Naive B cell (primary cell): Measurements from ENCODE around the gene MAPK8. TPM values are rescaled to one million over a fixed set of nuclear protein-coding genes. Genes with fewer than 3 reads are reported as not detected.

Source experiments
- ATAC-seq, 2 donors: fragments of 150-1000 bp; cut with Tn5 transposase; 2 replicates each; pipeline ENCODE4 v1.10.0; 2021; ENCODE audit warnings: low read depth in 2 of 2, mild to moderate bottlenecking in 2 of 2, moderate library complexity in 2 of 2
- DNase-seq: peaks from one replicate; pipeline ENCODE4 v3.0.0; 2022
- H3K27ac Mint-ChIP-seq, 6 donors: one replicate each; pipeline ENCODE4 v1.8.0; 2020 to 2022; ENCODE audit warnings: mild to moderate bottlenecking in 6 of 6, mixed read lengths in 6 of 6, moderate library complexity in 5 of 6, inconsistent platforms in 2 of 6
- H3K27me3 Mint-ChIP-seq, 3 donors: one replicate each; pipeline ENCODE4 v1.8.0; 2021 to 2022; ENCODE audit warnings: mixed read lengths in 3 of 3, mild to moderate bottlenecking in 1 of 3
- H3K36me3 Mint-ChIP-seq, 2 donors: one replicate each; pipeline ENCODE4 v1.8.0; 2020 to 2022; ENCODE audit warnings: mixed read lengths in 2 of 2, inconsistent platforms in 1 of 2, mild to moderate bottlenecking in 1 of 2
- H3K4me1 Mint-ChIP-seq, 3 donors: one replicate each; pipeline ENCODE4 v1.8.0; 2020 to 2022; ENCODE audit warnings: mixed read lengths in 3 of 3, inconsistent platforms in 1 of 3, mild to moderate bottlenecking in 1 of 3, moderate library complexity in 1 of 3
- H3K4me3 Mint-ChIP-seq, 8 donors: one replicate each; pipeline ENCODE4 v1.8.0; 2020 to 2022; ENCODE audit warnings: mild to moderate bottlenecking in 8 of 8, mixed read lengths in 8 of 8, moderate library complexity in 8 of 8, inconsistent platforms in 2 of 8
- H3K9me3 Mint-ChIP-seq, 7 donors: one replicate each; pipeline ENCODE4 v1.8.0; 2020 to 2022; ENCODE audit warnings: mixed read lengths in 7 of 7, mild to moderate bottlenecking in 5 of 7, inconsistent platforms in 2 of 7, moderate library complexity in 1 of 7
- polyA plus RNA-seq, 6 donors: library from polyadenylated mRNA; unstranded; fragments of 300-500 nt; fragmentation: Illumina TruSeq; gene quantifications; one replicate each; pipeline ENCODE4 v1.2.3, GENCODE V29; 2021; ENCODE audit warnings: low read depth in 6 of 6

The MAPK8 gene
- polyA plus RNA-seq, 6 donors from 2014 or later, result 7.0 to 25.8 (median 22.1) TPM

DNA sequence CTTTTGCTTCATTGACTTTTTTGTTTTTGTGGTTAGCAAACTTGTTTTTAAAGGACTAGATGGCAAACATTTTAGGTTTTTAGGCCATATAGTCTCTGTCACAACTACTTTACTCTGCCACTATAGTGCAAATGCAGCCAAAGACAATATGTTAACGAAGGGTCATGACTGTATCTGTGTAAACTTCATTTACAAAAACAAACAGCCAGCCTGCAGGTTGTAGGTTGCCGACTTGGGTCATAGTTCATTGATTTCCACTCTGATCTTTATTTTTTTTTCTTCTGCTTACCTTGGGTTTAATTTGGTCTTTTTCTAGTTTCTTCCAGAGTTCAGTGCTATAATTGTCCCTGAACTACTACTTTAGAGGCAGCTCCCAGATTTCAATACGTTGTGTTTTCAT is 178.4 kb downstream of the MAPK8 start:
- DNase-seq (no peak), ATAC-seq (no peak)
- H3K27me3 Mint-ChIP-seq, result peaks cover 0 to 10% (median 7%) of the 10 kb centered on the region in 3 donors
- no peaks in the 10 kb centered on the region for H3K4me1 Mint-ChIP-seq
- H3K36me3 Mint-ChIP-seq, result no peaks in the 10 kb centered on the region
- peaks cover 0 to 6% (median 0%) of the 10 kb centered on the region in 7 donors for H3K9me3 Mint-ChIP-seq
- no peak overlapping the region for H3K4me3 Mint-ChIP-seq
- no peak overlapping the region for H3K27ac Mint-ChIP-seq

DNA sequence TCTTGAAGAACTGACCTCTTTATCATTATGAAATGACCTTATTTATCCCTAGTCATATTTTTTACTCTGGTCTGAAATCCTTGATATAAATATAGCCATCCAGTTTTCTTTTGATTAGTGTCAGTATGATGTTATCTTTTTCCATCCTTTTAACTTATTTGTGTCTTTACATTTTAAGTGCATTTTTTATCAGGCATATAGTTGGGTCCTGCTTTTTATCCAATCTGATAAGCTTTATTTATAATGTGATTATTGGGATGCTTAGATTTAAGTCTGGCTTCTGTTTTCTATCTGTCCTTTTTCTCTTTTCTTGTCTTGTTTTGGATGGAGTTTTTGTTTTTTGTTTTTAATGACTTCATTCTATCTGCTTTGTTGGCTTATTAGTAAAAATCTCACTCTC is 179.2 kb downstream of the MAPK8 start:
- peaks cover 0 to 6% (median 0%) of the 10 kb centered on the region in 7 donors for H3K9me3 Mint-ChIP-seq
- H3K4me1 Mint-ChIP-seq, result peaks cover 0 to 2% (median 0%) of the 10 kb centered on the region in 3 donors
- H3K4me3 Mint-ChIP-seq, result no peak overlapping the region
- H3K36me3 Mint-ChIP-seq, result peaks cover 0 to 4% of the 10 kb centered on the region in 2 donors
- H3K27ac Mint-ChIP-seq, result no peak overlapping the region
- ATAC-seq (no peak), DNase-seq (no peak)
- H3K27me3 Mint-ChIP-seq, result peaks cover 2 to 15% (median 7%) of the 10 kb centered on the region in 3 donors

DNA sequence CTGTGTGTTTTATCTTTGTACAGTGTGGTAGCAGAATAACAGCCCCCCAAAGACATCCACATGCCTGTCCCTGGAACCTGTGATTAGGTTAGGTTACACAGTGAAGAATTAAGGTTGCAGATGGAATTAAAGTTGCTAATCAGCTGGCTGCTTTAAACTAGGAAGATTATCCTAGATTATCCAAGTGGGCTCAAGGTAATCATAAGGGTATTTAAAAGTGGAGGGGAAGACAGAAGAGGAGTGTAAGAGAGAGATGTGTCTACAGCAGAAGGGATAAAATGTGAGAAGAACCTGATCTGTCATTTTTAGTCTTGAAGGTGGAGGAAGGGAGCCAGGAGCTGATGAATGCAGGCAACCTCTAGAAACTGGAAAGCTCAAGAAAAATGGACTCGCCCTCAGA is 180.8 kb downstream of the MAPK8 start:
- DNase-seq (no peak), ATAC-seq (no peak)
- Mint-ChIP-seq H3K36me3 (peaks cover 0 to 9% of the 10 kb centered on the region in 2 donors), H3K27ac (no peak overlapping the region), H3K9me3 (peaks cover 0 to 6% (median 0%) of the 10 kb centered on the region in 7 donors), H3K4me3 (no peak overlapping the region), H3K4me1 (peaks cover 0 to 4% (median 0%) of the 10 kb centered on the region in 3 donors), H3K27me3 (peaks cover 3 to 25% (median 10%) of the 10 kb centered on the region in 3 donors)

Other genes with a start within 250 kb of the MAPK8 start
- gene FRMPD2, start 32.0 kb upstream of the MAPK8 start, polyA plus RNA-seq, result not detected